Neuronal stem cell (in vitro differentiated cells): ENCODE data around the gene AP1M2.
"Not testable (repeated sequence)": the region's sequence is repeated elsewhere in the genome, so short reads cannot be mapped to it uniquely, and the experiment has no call there.

ENCODE experiments used
- DNase-seq: peaks from one replicate; pipeline ENCODE4 v3.0.0-alpha.2; 2013; ENCODE audit warnings: low spot score
- H2AFZ ChIP-seq: one replicate; pipeline ENCODE4 v1.6.1; 2013; ENCODE audit warnings: mild to moderate bottlenecking, low read length, inconsistent platforms
- H2AK5ac ChIP-seq: 2 replicates; pipeline ENCODE4 v1.6.1; 2013; ENCODE audit warnings: low read depth, mild to moderate bottlenecking, inconsistent platforms, low read length, moderate library complexity, mixed read lengths
- H2BK120ac ChIP-seq: 2 replicates; pipeline ENCODE4 v1.6.1; 2013; ENCODE audit warnings: low read depth, mild to moderate bottlenecking, inconsistent platforms, low read length, moderate library complexity, mixed read lengths
- H2BK12ac ChIP-seq: one replicate; pipeline ENCODE4 v1.6.1; 2013; ENCODE audit warnings: low read length, inconsistent platforms
- H2BK15ac ChIP-seq: 2 replicates; pipeline ENCODE4 v1.6.1; 2013; ENCODE audit warnings: mild to moderate bottlenecking, low read length, inconsistent platforms, mixed read lengths
- H2BK5ac ChIP-seq: one replicate; pipeline ENCODE4 v1.6.1; 2013; ENCODE audit warnings: inconsistent platforms, mild to moderate bottlenecking, low read length, moderate library complexity
- H3K14ac ChIP-seq: one replicate; pipeline ENCODE4 v1.6.1; 2013; ENCODE audit warnings: low read length, inconsistent platforms
- H3K18ac ChIP-seq: 2 replicates; pipeline ENCODE4 v1.6.1; 2013; ENCODE audit warnings: low read length, inconsistent platforms
- H3K23ac ChIP-seq: 2 replicates; pipeline ENCODE4 v1.6.1; 2013; ENCODE audit warnings: low read depth, mild to moderate bottlenecking, mixed read lengths, low read length, inconsistent platforms; ENCODE audit not compliant: poor library complexity
- H3K27ac ChIP-seq: replicated peaks from 3 replicates; pipeline ENCODE4 v1.5.1; 2013; ENCODE audit warnings: low read length, inconsistent platforms
- H3K27me3 ChIP-seq, 3 experiments: 2 replicates each; pipeline ENCODE4 v1.6.1; 2013; ENCODE audit warnings: low read length in 3 of 3, mild to moderate bottlenecking in 2 of 3, inconsistent platforms in 1 of 3, low read depth in 1 of 3, mixed read lengths in 1 of 3, moderate library complexity in 1 of 3; ENCODE audit not compliant: control insufficient read depth in 3 of 3, insufficient read depth in 3 of 3
- H3K36me3 ChIP-seq, 2 donors: replicated peaks in 1 of 2; 2 replicates each; pipeline ENCODE4 v1.6.1; 2013; ENCODE audit warnings: low read length in 2 of 2; ENCODE audit not compliant: control insufficient read depth in 2 of 2, insufficient read depth in 2 of 2
- H3K4ac ChIP-seq: 2 replicates; pipeline ENCODE4 v1.6.1; 2013; ENCODE audit warnings: inconsistent platforms, mild to moderate bottlenecking, low read length, moderate library complexity
- H3K4me1 ChIP-seq, 2 donors: 1 replicate in 1 of 2; 2 replicates in 1 of 2; pipeline ENCODE4 v1.6.1; 2013; ENCODE audit warnings: low read length in 2 of 2, low read depth in 1 of 2; ENCODE audit not compliant: control insufficient read depth in 2 of 2, insufficient read depth in 1 of 2
- H3K4me2 ChIP-seq: one replicate; pipeline ENCODE4 v1.6.1; 2013; ENCODE audit warnings: mild to moderate bottlenecking, low read length, inconsistent platforms; ENCODE audit not compliant: insufficient read depth, poor library complexity, severe bottlenecking
- H3K4me3 ChIP-seq, 2 donors: 2 replicates each; pipeline ENCODE4 v1.5.1; 2013; ENCODE audit warnings: low read length in 2 of 2, mild to moderate bottlenecking in 2 of 2, inconsistent platforms in 1 of 2, moderate library complexity in 1 of 2
- H3K79me1 ChIP-seq: one replicate; pipeline ENCODE4 v1.6.1; 2013; ENCODE audit warnings: low read depth, mild to moderate bottlenecking, inconsistent platforms, low read length, moderate library complexity
- H3K9ac ChIP-seq: one replicate; pipeline ENCODE4 v1.6.1; 2013; ENCODE audit warnings: mild to moderate bottlenecking, low read depth, low read length, inconsistent platforms; ENCODE audit not compliant: poor library complexity
- H3K9me3 ChIP-seq, 2 donors: replicated peaks in 1 of 2; 2 replicates each; pipeline versions ENCODE3 to v1.6.1; 2013; ENCODE audit warnings: low read length in 2 of 2, mild to moderate bottlenecking in 2 of 2, inconsistent platforms in 1 of 2, low read depth in 1 of 2, mixed read lengths in 1 of 2, moderate library complexity in 1 of 2; ENCODE audit not compliant: control insufficient read depth in 2 of 2, insufficient read depth in 1 of 2
- H4K8ac ChIP-seq: one replicate; pipeline ENCODE4 v1.6.1; 2013; ENCODE audit warnings: low read depth, mild to moderate bottlenecking, inconsistent platforms, low read length, moderate library complexity
- H4K91ac ChIP-seq: one replicate; pipeline ENCODE4 v1.6.1; 2013; ENCODE audit warnings: low read length, low read depth, mild to moderate bottlenecking, inconsistent platforms; ENCODE audit not compliant: poor library complexity
- WGBS, 2 donors: extraction: QIAGEN DNeasy Blood & Tissue Kit; methylation state at CpG; one replicate each; pipeline ENCODE4 v1.1.7; 2013; ENCODE audit warnings: missing lambda C conversion rate in 2 of 2, mixed read lengths in 1 of 2; ENCODE audit not compliant: insufficient read length in 2 of 2, insufficient replicate concordance in 1 of 2; ENCODE audit errors: extremely low coverage in 2 of 2; 5-methylcytosine and 5-hydroxymethylcytosine counted together

Gene AP1M2

DNA sequence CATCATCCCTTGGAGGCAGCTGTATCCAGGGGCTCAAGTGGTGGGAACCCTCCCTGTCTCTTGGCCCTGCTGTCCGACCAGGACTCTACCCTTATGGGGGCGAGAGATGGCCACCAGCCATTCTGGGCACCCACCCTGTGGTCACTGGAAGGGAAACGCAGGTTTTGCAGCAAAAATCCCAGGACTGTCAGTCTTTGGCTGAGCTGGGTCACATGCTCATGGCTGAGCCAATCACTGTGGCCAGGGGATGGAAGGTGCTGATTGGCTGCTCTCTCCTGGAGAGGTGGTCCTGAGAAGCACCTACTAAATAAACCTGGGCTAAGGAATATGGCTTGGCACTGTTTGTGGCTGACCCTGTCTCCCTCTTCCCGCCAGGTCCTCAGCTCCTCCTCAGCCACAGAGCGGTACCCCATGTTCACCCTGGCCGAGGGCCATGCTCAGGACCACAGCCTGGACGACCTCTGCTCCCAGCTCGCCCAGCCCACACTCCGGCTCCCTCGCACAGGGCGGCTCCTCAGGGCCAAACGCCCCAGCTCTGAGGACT, 34.5 kb downstream of the AP1M2 start:
- no peak for DNase-seq
- Histone ChIP-seq H2BK5ac (no peak overlapping the region), H4K8ac (no peak overlapping the region), H4K91ac (no peak overlapping the region), H2BK120ac (no peak overlapping the region), H3K27ac (no peak overlapping the region), H3K14ac (no peak overlapping the region), H2AK5ac (no peak overlapping the region), H3K4me1 (no peaks in the 10 kb centered on the region), H3K9me3 (no peaks in the 10 kb centered on the region), H3K4me2 (no peak overlapping the region), H3K27me3 (no peaks in the 10 kb centered on the region), H3K4ac (no peak overlapping the region), H2AFZ (no peak overlapping the region), H3K79me1 (peaks cover 4% of the 10 kb centered on the region), H3K4me3 (no peak overlapping the region), H3K18ac (no peak overlapping the region), H3K9ac (no peak overlapping the region), H2BK15ac (no peak overlapping the region), H3K36me3 (peaks cover 57 to 85% of the 10 kb centered on the region in 2 donors), H2BK12ac (no peak overlapping the region), H3K23ac (peak overlapping the region; percentile 56)
- WGBS, 2 donors, result no CpG with 5 or more reads among the region's 12 CpGs

DNA sequence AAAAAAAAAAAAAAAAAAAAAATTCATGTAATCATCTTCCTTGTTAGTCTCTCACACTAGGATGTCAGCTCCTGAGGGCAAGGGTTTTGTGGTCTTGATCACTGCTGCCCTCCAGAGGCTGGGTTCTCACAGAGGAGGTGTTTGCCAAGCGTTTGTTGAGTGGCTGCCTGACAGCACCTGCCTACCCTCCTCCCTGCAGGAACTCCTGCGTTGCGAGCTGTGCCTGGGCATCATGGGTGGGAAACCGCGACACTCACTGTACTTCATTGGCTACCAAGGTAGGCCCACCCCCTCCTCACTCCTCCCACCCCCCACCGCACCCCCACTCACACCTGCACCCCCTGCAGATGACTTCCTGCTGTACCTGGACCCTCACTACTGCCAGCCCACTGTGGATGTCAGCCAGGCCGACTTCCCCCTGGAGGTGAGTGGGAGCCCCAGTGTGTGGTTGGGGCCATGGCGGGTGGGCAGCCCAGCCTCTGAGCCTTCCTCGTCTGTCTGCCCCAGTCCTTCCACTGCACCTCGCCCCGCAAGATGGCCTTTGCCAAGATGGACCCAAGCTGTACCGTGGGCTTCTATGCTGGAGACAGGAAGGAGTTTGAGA, 35.3 kb downstream of the AP1M2 start:
- WGBS, 2 donors, result no CpG with 5 or more reads among the region's 12 CpGs
- Histone ChIP-seq H3K18ac (no peak overlapping the region), H2AK5ac (no peak overlapping the region), H3K4me3 (no peak overlapping the region), H3K9me3 (no peaks in the 10 kb centered on the region), H3K79me1 (peaks cover 4% of the 10 kb centered on the region), H2BK5ac (no peak overlapping the region), H2AFZ (no peak overlapping the region), H3K4ac (no peak overlapping the region), H3K27me3 (no peaks in the 10 kb centered on the region), H3K4me2 (no peak overlapping the region), H4K8ac (no peak overlapping the region), H3K9ac (no peak overlapping the region), H3K4me1 (no peaks in the 10 kb centered on the region), H3K36me3 (peaks cover 56 to 85% of the 10 kb centered on the region in 2 donors), H2BK120ac (no peak overlapping the region), H2BK12ac (no peak overlapping the region), H2BK15ac (no peak overlapping the region), H3K23ac (peak overlapping the region; percentile 81), H4K91ac (no peak overlapping the region), H3K14ac (no peak overlapping the region), H3K27ac (no peak overlapping the region)
- DNase-seq, result no peak

DNA sequence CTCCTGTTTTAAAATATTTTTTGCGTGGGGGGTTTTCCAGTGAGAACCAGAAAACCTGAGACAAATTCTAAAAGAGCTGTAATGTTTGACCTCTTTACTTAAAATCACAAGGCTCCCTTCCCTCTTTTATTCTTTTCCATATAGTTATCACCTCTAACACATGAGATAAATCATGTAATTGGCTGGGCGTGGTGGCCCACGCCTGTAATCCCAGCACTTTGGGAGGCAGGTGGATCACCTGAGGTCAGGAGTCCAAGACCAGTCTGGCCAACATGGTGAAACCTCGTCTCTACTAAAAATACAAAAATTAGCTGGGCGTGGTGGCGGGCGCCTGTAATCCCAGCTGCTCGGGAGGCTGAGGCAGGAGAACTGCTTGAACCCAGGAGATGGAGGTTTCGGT, 36.1 kb downstream of the AP1M2 start:
- not testable (repeated sequence) for DNase-seq, H3K14ac ChIP-seq, H3K27me3 ChIP-seq, H2BK5ac ChIP-seq, H3K27ac ChIP-seq, H3K9ac ChIP-seq, H2BK15ac ChIP-seq, H3K79me1 ChIP-seq, H3K4ac ChIP-seq, H2AK5ac ChIP-seq, H3K4me1 ChIP-seq, H3K18ac ChIP-seq, H3K9me3 ChIP-seq, H2AFZ ChIP-seq, H4K91ac ChIP-seq, H2BK12ac ChIP-seq, H3K23ac ChIP-seq, H4K8ac ChIP-seq, H2BK120ac ChIP-seq, H3K4me3 ChIP-seq, H3K4me2 ChIP-seq
- peaks cover 55 to 79% of the 10 kb centered on the region in 2 donors for H3K36me3 ChIP-seq
- no CpG with 5 or more reads among the region's 9 CpGs for WGBS, 2 donors

DNA sequence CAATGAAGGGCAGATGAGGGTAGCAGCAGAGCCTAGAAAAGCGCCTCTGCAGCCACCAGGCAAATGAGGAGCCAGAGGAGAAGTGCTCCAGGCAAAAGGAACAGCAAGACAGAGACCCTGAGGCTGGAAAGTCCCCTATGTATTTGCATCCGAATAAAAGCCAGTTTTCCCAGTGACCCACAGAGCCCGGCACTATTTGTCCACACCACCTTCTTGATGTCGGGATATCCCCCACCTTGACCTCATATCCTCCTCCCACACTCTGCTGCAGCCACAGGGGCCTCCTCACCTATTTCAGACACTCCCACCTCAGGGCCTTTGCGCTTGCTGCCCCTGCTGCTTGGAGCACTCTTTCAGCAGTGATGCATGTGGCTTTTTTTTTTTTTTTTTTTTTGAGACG, 36.8 kb downstream of the AP1M2 start:
- H2BK5ac ChIP-seq, result no peak overlapping the region

More for the DNA sequence above, 36.8 kb downstream of the AP1M2 start:
- no CpG with 5 or more reads among the region's 6 CpGs for WGBS, 2 donors
- Histone ChIP-seq H2BK12ac (no peak overlapping the region), H3K27ac (no peak overlapping the region), H3K18ac (no peak overlapping the region), H3K14ac (no peak overlapping the region), H2AFZ (no peak overlapping the region), H3K79me1 (peaks cover 2% of the 10 kb centered on the region), H3K9ac (no peak overlapping the region), H3K4me3 (no peak overlapping the region), H2AK5ac (no peak overlapping the region), H3K9me3 (no peaks in the 10 kb centered on the region), H3K4me2 (no peak overlapping the region), H3K4me1 (no peaks in the 10 kb centered on the region), H3K4ac (no peak overlapping the region), H3K23ac (no peak overlapping the region), H3K36me3 (peaks cover 48 to 73% of the 10 kb centered on the region in 2 donors), H4K91ac (no peak overlapping the region), H4K8ac (no peak overlapping the region), H2BK15ac (no peak overlapping the region), H2BK120ac (no peak overlapping the region), H3K27me3 (no peaks in the 10 kb centered on the region)
- DNase-seq, result no peak
